B cell (primary cell): ENCODE data around the gene TMC3. TPM values are rescaled to one million over a fixed set of nuclear protein-coding genes. Genes with fewer than 3 reads are reported as not detected.

Experiments used
- ATAC-seq: fragments of 200-7000 bp; cut with Tn5 transposase; one replicate; pipeline ENCODE4 v1.10.0; 2021; ENCODE audit warnings: low read depth, mild to moderate bottlenecking, moderate number of reproducible peaks, moderate library complexity
- CTCF ChIA-PET: fragments of 350-600 bp; sonication (Branson Sonifier 250); formaldehyde crosslinking; loops from one replicate; lab custom pipeline; 2021; ENCODE audit warnings: antibody characterized with exemption, inconsistent platforms; lab: Charles Lee
- POLR2A ChIA-PET: fragments of 350-600 bp; sonication (Branson Sonifier 250); formaldehyde crosslinking; loops from one replicate; lab custom pipeline; 2021; ENCODE audit warnings: antibody characterized with exemption; lab: Charles Lee
- DNase-seq: peaks from one replicate; pipeline ENCODE4 v3.0.0; 2013
- H2AFZ ChIP-seq: 2 replicates; pipeline ENCODE4 v1.6.1; 2012; ENCODE audit warnings: mild to moderate bottlenecking, low read depth, low read length; ENCODE audit not compliant: insufficient read depth, poor library complexity, severe bottlenecking
- H3K27ac ChIP-seq, 2 donors: 1 replicate in 1 of 2; 2 replicates in 1 of 2; pipeline ENCODE4 v1.5.1; 2012 to 2013; ENCODE audit warnings: low read length in 2 of 2, mild to moderate bottlenecking in 2 of 2, moderate library complexity in 1 of 2
- H3K27me3 ChIP-seq, 4 experiments: fragments of 200-600 bp in 1 of 4; sonication (generic) in 1 of 4; replicated peaks in 1 of 4; 1 replicate in 2 of 4; 2 replicates in 2 of 4; pipeline versions ENCODE4 v1.6.1 to v1.7.0; 2013 to 2016; ENCODE audit warnings: low read length in 3 of 4, mild to moderate bottlenecking in 2 of 4, mixed read lengths in 1 of 4, moderate library complexity in 1 of 4; ENCODE audit not compliant: insufficient read depth in 4 of 4, control insufficient read depth in 3 of 4; ENCODE audit errors: control extremely low read depth in 1 of 4
- H3K36me3 ChIP-seq, 2 experiments: replicated peaks in 1 of 2; 1 replicate in 1 of 2; 2 replicates in 1 of 2; pipeline versions ENCODE4 v1.6.1 to v1.7.1; 2013; ENCODE audit warnings: low read length in 1 of 2; ENCODE audit not compliant: insufficient read depth in 2 of 2, control insufficient read depth in 1 of 2; ENCODE audit errors: control extremely low read depth in 1 of 2, extremely low read depth in 1 of 2
- H3K4me1 ChIP-seq, 2 donors: fragments of 200-600 bp in 1 of 2; sonication (generic) in 1 of 2; 1 replicate in 1 of 2; 2 replicates in 1 of 2; pipeline versions ENCODE4 v1.5.1 to v1.6.1; 2013 to 2017; ENCODE audit warnings: low read length in 2 of 2; ENCODE audit not compliant: control insufficient read depth in 2 of 2, insufficient read depth in 2 of 2
- H3K4me2 ChIP-seq: replicated peaks from 2 replicates; pipeline ENCODE3; 2012; ENCODE audit warnings: mild to moderate bottlenecking, low read depth, low read length; ENCODE audit not compliant: poor library complexity, severe bottlenecking
- H3K4me3 ChIP-seq, 5 experiments: fragments of 200-600 bp in 1 of 5; sonication (generic) in 1 of 5; 1 replicate in 3 of 5; 2 replicates in 2 of 5; pipeline versions ENCODE4 v1.5.1 to v1.7.0; 2011 to 2016; ENCODE audit warnings: low read length in 4 of 5, mild to moderate bottlenecking in 4 of 5, low read depth in 2 of 5, control low read depth in 1 of 5, moderate library complexity in 1 of 5; ENCODE audit not compliant: insufficient read depth in 1 of 5; ENCODE audit errors: control extremely low read depth in 1 of 5, extremely low read depth in 1 of 5
- H3K79me2 ChIP-seq: fragments of 200-600 bp; sonication (generic); one replicate; pipeline ENCODE4 v1.6.0; 2016; ENCODE audit warnings: low read length; ENCODE audit not compliant: control insufficient read depth, insufficient read depth
- H3K9ac ChIP-seq: fragments of 200-600 bp; sonication (generic); 2 replicates; pipeline ENCODE4 v1.6.1; 2017; ENCODE audit warnings: mild to moderate bottlenecking, low read length, moderate library complexity
- H3K9me3 ChIP-seq, 3 donors: one replicate each; pipeline versions ENCODE4 v1.6.1 to v1.7.1; 2013; ENCODE audit warnings: low read length in 2 of 3; ENCODE audit not compliant: control insufficient read depth in 2 of 3, insufficient read depth in 1 of 3; ENCODE audit errors: control extremely low read depth in 1 of 3
- H4K20me1 ChIP-seq: 2 replicates; pipeline ENCODE4 v1.6.0; 2012; ENCODE audit warnings: mild to moderate bottlenecking, low read length; ENCODE audit not compliant: insufficient read depth, control insufficient read depth, poor library complexity, severe bottlenecking
- H3K27ac Mint-ChIP-seq: one replicate; pipeline ENCODE4 v1.8.0; 2021; ENCODE audit warnings: mixed read lengths
- H3K27me3 Mint-ChIP-seq: one replicate; pipeline ENCODE4 v1.8.0; 2021; ENCODE audit warnings: mixed read lengths
- H3K4me1 Mint-ChIP-seq: one replicate; pipeline ENCODE4 v1.8.0; 2021; ENCODE audit warnings: mixed read lengths
- H3K4me3 Mint-ChIP-seq: one replicate; pipeline ENCODE4 v1.8.0; 2021; ENCODE audit warnings: mixed read lengths
- H3K9me3 Mint-ChIP-seq: one replicate; pipeline ENCODE4 v1.8.0; 2022; ENCODE audit warnings: mixed read lengths; ENCODE audit not compliant: insufficient read depth
- EZH2 ChIP-seq: IDR thresholded peaks from 2 replicates; pipeline ENCODE4 v1.6.1; 2012; ENCODE audit warnings: borderline replicate concordance, low read depth, mild to moderate bottlenecking, moderate library complexity, low read length; ENCODE audit not compliant: insufficient read depth, poor library complexity, severe bottlenecking
- WGBS: methylation state at CpG from one replicate; pipeline ENCODE4 v1.1.5; 2013; ENCODE audit warnings: missing lambda C conversion rate; ENCODE audit not compliant: insufficient coverage; 5-methylcytosine and 5-hydroxymethylcytosine counted together
- intact Hi-C: fragments of 100-400 bp; cut with micrococcal nuclease; formaldehyde crosslinking; loops from one replicate; pipeline ENCODE4 v1.10.0; 2022
- polyA plus RNA-seq: library from polyadenylated mRNA; depleted of rRNA; stranded (reverse); fragments of >200 nt; gene quantifications from 2 replicates; pipeline ENCODE4 v1.2.3, GENCODE V29; 2012
- total RNA-seq, 2 donors: library from RNA; stranded (reverse); fragments of 120-200 nt in 1 of 2; gene quantifications; 1 replicate in 1 of 2; 2 replicates in 1 of 2; pipeline versions ENCODE4 v1.2.3 to v1.2.4, GENCODE V29; 2013 to 2022
- TF ChIP-seq, protein P1 (sequence below): fragments of 200-600 bp; IDR thresholded peaks from one replicate; pipeline ENCODE4 v1.8.0; 2022; ENCODE audit warnings: antibody characterized with exemption, mild to moderate bottlenecking

TMC3 gene
- total and polyA plus RNA-seq, 2 donors (not counting 1 experiment from before 2014, with no cell fraction given) = not detected

- Histone ChIP-seq H3K4me2 (peak overlapping the region; percentile 69), H3K27ac (peak overlapping the region; percentile 66 to 88), H4K20me1 (peaks cover 37% of the 10 kb centered on the region), H3K4me1 (peaks cover 62 to 67% of the 10 kb centered on the region in 2 donors), H3K9me3 (no peaks in the 10 kb centered on the region), H3K79me2 (peaks cover 23% of the 10 kb centered on the region), H3K27me3 (no peaks in the 10 kb centered on the region), H3K4me3 (peak overlapping the region in 3 of 5 experiments; percentile 23 to 27 (median 25)), H3K9ac (peak overlapping the region; percentile 29), H3K36me3 (peaks cover 4 to 64% of the 10 kb centered on the region in 2 experiments), H2AFZ (no peak overlapping the region)
- Mint-ChIP-seq H3K27me3 (no peaks in the 10 kb centered on the region), H3K9me3 (no peaks in the 10 kb centered on the region), H3K4me1 (peaks cover 80% of the 10 kb centered on the region), H3K27ac (peak overlapping the region; percentile 87), H3K4me3 (peak overlapping the region; percentile 65)
- ChIA-PET CTCF (interaction anchor here (0.7 to 5.5 kb wide), 12 partner anchors 11 to 88 kb away, joined by 3 to 65 read pairs (median 5); no protein-coding TSS in a partner anchor), POLR2A (interaction anchor here (0.7 to 5.0 kb wide), 7 partner anchors 11 to 42 kb away, joined by 3 to 63 read pairs (median 4); partner anchors contain the start of gene STARD5)
- ATAC-seq (peak; percentile 86), DNase-seq (peak; percentile 85)
- intact Hi-C loops = loop anchor here (1.0 to 2.0 kb wide), 4 partner anchors 10 to 19 kb away; partner anchors contain the start of gene STARD5
- 2% methylated on average over 9 of the region's 10 CpGs for WGBS
- no peak for TF ChIP-seq EZH2
- TF ChIP-seq, protein P1, sequence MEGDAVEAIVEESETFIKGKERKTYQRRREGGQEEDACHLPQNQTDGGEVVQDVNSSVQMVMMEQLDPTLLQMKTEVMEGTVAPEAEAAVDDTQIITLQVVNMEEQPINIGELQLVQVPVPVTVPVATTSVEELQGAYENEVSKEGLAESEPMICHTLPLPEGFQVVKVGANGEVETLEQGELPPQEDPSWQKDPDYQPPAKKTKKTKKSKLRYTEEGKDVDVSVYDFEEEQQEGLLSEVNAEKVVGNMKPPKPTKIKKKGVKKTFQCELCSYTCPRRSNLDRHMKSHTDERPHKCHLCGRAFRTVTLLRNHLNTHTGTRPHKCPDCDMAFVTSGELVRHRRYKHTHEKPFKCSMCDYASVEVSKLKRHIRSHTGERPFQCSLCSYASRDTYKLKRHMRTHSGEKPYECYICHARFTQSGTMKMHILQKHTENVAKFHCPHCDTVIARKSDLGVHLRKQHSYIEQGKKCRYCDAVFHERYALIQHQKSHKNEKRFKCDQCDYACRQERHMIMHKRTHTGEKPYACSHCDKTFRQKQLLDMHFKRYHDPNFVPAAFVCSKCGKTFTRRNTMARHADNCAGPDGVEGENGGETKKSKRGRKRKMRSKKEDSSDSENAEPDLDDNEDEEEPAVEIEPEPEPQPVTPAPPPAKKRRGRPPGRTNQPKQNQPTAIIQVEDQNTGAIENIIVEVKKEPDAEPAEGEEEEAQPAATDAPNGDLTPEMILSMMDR = no peak
Observed at GRCh38 chr15:81311752-81312464, 62.1 kb downstream of the TMC3 start.
